Measurements from ENCODE around the gene SPINK7.

GRCh38 chr5:148352696-148353095 lies 40.5 kb downstream of the SPINK7 start:
- TF ChIP-seq POLR2A (IDR thresholded peaks at IDR 0.05; ENCODE audit: low read depth, low read length) (no peak), POLR2AphosphoS5 (IDR thresholded peaks at IDR 0.05; ENCODE audit: low read depth, low read length) (no peak)
